B cell (primary cell): ENCODE results near the gene DNAJC25. TPM values are rescaled to one million over a fixed set of nuclear protein-coding genes. Genes with fewer than 3 reads are reported as not detected.
"Not testable (repeated sequence)": the region's sequence is repeated elsewhere in the genome, so short reads cannot be mapped to it uniquely, and the experiment has no call there.

Experiments used
- ATAC-seq: fragments of 200-7000 bp; cut with Tn5 transposase; one replicate; pipeline ENCODE4 v1.10.0; 2021; ENCODE audit warnings: low read depth, mild to moderate bottlenecking, moderate number of reproducible peaks, moderate library complexity
- CTCF ChIA-PET: fragments of 350-600 bp; sonication (Branson Sonifier 250); formaldehyde crosslinking; loops from one replicate; lab custom pipeline; 2021; ENCODE audit warnings: antibody characterized with exemption, inconsistent platforms; lab: Charles Lee
- POLR2A ChIA-PET: fragments of 350-600 bp; sonication (Branson Sonifier 250); formaldehyde crosslinking; loops from one replicate; lab custom pipeline; 2021; ENCODE audit warnings: antibody characterized with exemption; lab: Charles Lee
- DNase-seq: peaks from one replicate; pipeline ENCODE4 v3.0.0; 2013
- H2AFZ ChIP-seq: 2 replicates; pipeline ENCODE4 v1.6.1; 2012; ENCODE audit warnings: mild to moderate bottlenecking, low read depth, low read length; ENCODE audit not compliant: insufficient read depth, poor library complexity, severe bottlenecking
- H3K27ac ChIP-seq, 2 donors: 1 replicate in 1 of 2; 2 replicates in 1 of 2; pipeline ENCODE4 v1.5.1; 2012 to 2013; ENCODE audit warnings: low read length in 2 of 2, mild to moderate bottlenecking in 2 of 2, moderate library complexity in 1 of 2
- H3K27me3 ChIP-seq, 4 experiments: fragments of 200-600 bp in 1 of 4; sonication (generic) in 1 of 4; replicated peaks in 1 of 4; 1 replicate in 2 of 4; 2 replicates in 2 of 4; pipeline versions ENCODE4 v1.6.1 to v1.7.0; 2013 to 2016; ENCODE audit warnings: low read length in 3 of 4, mild to moderate bottlenecking in 2 of 4, mixed read lengths in 1 of 4, moderate library complexity in 1 of 4; ENCODE audit not compliant: insufficient read depth in 4 of 4, control insufficient read depth in 3 of 4; ENCODE audit errors: control extremely low read depth in 1 of 4
- H3K36me3 ChIP-seq, 2 experiments: replicated peaks in 1 of 2; 1 replicate in 1 of 2; 2 replicates in 1 of 2; pipeline versions ENCODE4 v1.6.1 to v1.7.1; 2013; ENCODE audit warnings: low read length in 1 of 2; ENCODE audit not compliant: insufficient read depth in 2 of 2, control insufficient read depth in 1 of 2; ENCODE audit errors: control extremely low read depth in 1 of 2, extremely low read depth in 1 of 2
- H3K4me1 ChIP-seq, 2 donors: fragments of 200-600 bp in 1 of 2; sonication (generic) in 1 of 2; 1 replicate in 1 of 2; 2 replicates in 1 of 2; pipeline versions ENCODE4 v1.5.1 to v1.6.1; 2013 to 2017; ENCODE audit warnings: low read length in 2 of 2; ENCODE audit not compliant: control insufficient read depth in 2 of 2, insufficient read depth in 2 of 2
- H3K4me2 ChIP-seq: replicated peaks from 2 replicates; pipeline ENCODE3; 2012; ENCODE audit warnings: mild to moderate bottlenecking, low read depth, low read length; ENCODE audit not compliant: poor library complexity, severe bottlenecking
- H3K4me3 ChIP-seq, 5 experiments: fragments of 200-600 bp in 1 of 5; sonication (generic) in 1 of 5; 1 replicate in 3 of 5; 2 replicates in 2 of 5; pipeline versions ENCODE4 v1.5.1 to v1.7.0; 2011 to 2016; ENCODE audit warnings: low read length in 4 of 5, mild to moderate bottlenecking in 4 of 5, low read depth in 2 of 5, control low read depth in 1 of 5, moderate library complexity in 1 of 5; ENCODE audit not compliant: insufficient read depth in 1 of 5; ENCODE audit errors: control extremely low read depth in 1 of 5, extremely low read depth in 1 of 5
- H3K79me2 ChIP-seq: fragments of 200-600 bp; sonication (generic); one replicate; pipeline ENCODE4 v1.6.0; 2016; ENCODE audit warnings: low read length; ENCODE audit not compliant: control insufficient read depth, insufficient read depth
- H3K9ac ChIP-seq: fragments of 200-600 bp; sonication (generic); 2 replicates; pipeline ENCODE4 v1.6.1; 2017; ENCODE audit warnings: mild to moderate bottlenecking, low read length, moderate library complexity
- H3K9me3 ChIP-seq, 3 donors: one replicate each; pipeline versions ENCODE4 v1.6.1 to v1.7.1; 2013; ENCODE audit warnings: low read length in 2 of 3; ENCODE audit not compliant: control insufficient read depth in 2 of 3, insufficient read depth in 1 of 3; ENCODE audit errors: control extremely low read depth in 1 of 3
- H4K20me1 ChIP-seq: 2 replicates; pipeline ENCODE4 v1.6.0; 2012; ENCODE audit warnings: mild to moderate bottlenecking, low read length; ENCODE audit not compliant: insufficient read depth, control insufficient read depth, poor library complexity, severe bottlenecking
- H3K27ac Mint-ChIP-seq: one replicate; pipeline ENCODE4 v1.8.0; 2021; ENCODE audit warnings: mixed read lengths
- H3K27me3 Mint-ChIP-seq: one replicate; pipeline ENCODE4 v1.8.0; 2021; ENCODE audit warnings: mixed read lengths
- H3K4me1 Mint-ChIP-seq: one replicate; pipeline ENCODE4 v1.8.0; 2021; ENCODE audit warnings: mixed read lengths
- H3K4me3 Mint-ChIP-seq: one replicate; pipeline ENCODE4 v1.8.0; 2021; ENCODE audit warnings: mixed read lengths
- H3K9me3 Mint-ChIP-seq: one replicate; pipeline ENCODE4 v1.8.0; 2022; ENCODE audit warnings: mixed read lengths; ENCODE audit not compliant: insufficient read depth
- CTCF ChIP-seq: fragments of 200-600 bp; IDR thresholded peaks from one replicate; pipeline ENCODE4 v1.8.0; 2022; ENCODE audit warnings: antibody characterized with exemption, mild to moderate bottlenecking
- EZH2 ChIP-seq: IDR thresholded peaks from 2 replicates; pipeline ENCODE4 v1.6.1; 2012; ENCODE audit warnings: borderline replicate concordance, low read depth, mild to moderate bottlenecking, moderate library complexity, low read length; ENCODE audit not compliant: insufficient read depth, poor library complexity, severe bottlenecking
- WGBS: methylation state at CpG from one replicate; pipeline ENCODE4 v1.1.5; 2013; ENCODE audit warnings: missing lambda C conversion rate; ENCODE audit not compliant: insufficient coverage; 5-methylcytosine and 5-hydroxymethylcytosine counted together
- intact Hi-C: fragments of 100-400 bp; cut with micrococcal nuclease; formaldehyde crosslinking; loops from one replicate; pipeline ENCODE4 v1.10.0; 2022
- polyA plus RNA-seq: library from polyadenylated mRNA; depleted of rRNA; stranded (reverse); fragments of >200 nt; gene quantifications from 2 replicates; pipeline ENCODE4 v1.2.3, GENCODE V29; 2012
- total RNA-seq, 2 donors: library from RNA; stranded (reverse); fragments of 120-200 nt in 1 of 2; gene quantifications; 1 replicate in 1 of 2; 2 replicates in 1 of 2; pipeline versions ENCODE4 v1.2.3 to v1.2.4, GENCODE V29; 2013 to 2022

DNAJC25 gene
- total and polyA plus RNA-seq, 2 donors (not counting 1 experiment from before 2014, with no cell fraction given), result 3.1 to 4.1 TPM

GRCh38 chr9:111615928-111616327 is 15.2 kb upstream of the DNAJC25 start:
- Histone ChIP-seq H3K27ac (no peak overlapping the region), H3K36me3 (no peaks in the 10 kb centered on the region), H3K27me3 (peaks cover 0 to 4% (median 2%) of the 10 kb centered on the region in 4 experiments), H2AFZ (no peak overlapping the region), H3K4me1 (no peaks in the 10 kb centered on the region), H3K9me3 (no peaks in the 10 kb centered on the region), H3K4me3 (no peak overlapping the region), H3K9ac (no peak overlapping the region), H3K4me2 (no peak overlapping the region), H3K79me2 (no peaks in the 10 kb centered on the region), H4K20me1 (no peaks in the 10 kb centered on the region)
- ATAC-seq, result no peak
- ChIA-PET CTCF (no interaction called here), POLR2A (no interaction called here)
- no peak for TF ChIP-seq EZH2
- no peak for TF ChIP-seq CTCF
- H3K4me1 Mint-ChIP-seq, result no peaks in the 10 kb centered on the region
- no peak for DNase-seq
- WGBS, result 50% methylated on average over 1 of the region's 3 CpGs
- no peak overlapping the region for H3K27ac Mint-ChIP-seq
- no peak overlapping the region for H3K4me3 Mint-ChIP-seq
- peaks cover 40% of the 10 kb centered on the region for H3K27me3 Mint-ChIP-seq
- intact Hi-C loops, result no loop called here
- no peaks in the 10 kb centered on the region for H3K9me3 Mint-ChIP-seq

GRCh38 chr9:111617349-111617748 is 13.8 kb upstream of the DNAJC25 start:
- intact Hi-C loops, H3K4me1 Mint-ChIP-seq, H3K4me3 ChIP-seq, H3K4me3 Mint-ChIP-seq, H3K36me3 ChIP-seq, H3K4me1 ChIP-seq, H3K27ac Mint-ChIP-seq, H3K4me2 ChIP-seq, H3K9me3 Mint-ChIP-seq, POLR2A ChIA-PET, DNase-seq, H3K79me2 ChIP-seq, H2AFZ ChIP-seq, H3K9me3 ChIP-seq, H3K27me3 ChIP-seq, CTCF ChIA-PET, H3K9ac ChIP-seq, H3K27ac ChIP-seq, ATAC-seq, H4K20me1 ChIP-seq: not testable (repeated sequence)
- peaks cover 36% of the 10 kb centered on the region for H3K27me3 Mint-ChIP-seq
- 96% methylated on average over 14 of the region's 29 CpGs for WGBS
